Astrocyte (in vitro differentiated cells and primary cell): ENCODE data around the gene CDH23.

Experiments used
- EZH2 ChIP-seq: IDR thresholded peaks from 2 replicates; pipeline ENCODE4 v1.6.1; 2012; ENCODE audit warnings: mild to moderate bottlenecking, low read length, inconsistent platforms; ENCODE audit not compliant: insufficient read depth
- TF ChIP-seq, protein P1 (sequence below): IDR thresholded peaks from 2 replicates; pipeline ENCODE4 v1.5.1; 2011; ENCODE audit warnings: low read depth, mild to moderate bottlenecking, inconsistent platforms, low read length, moderate library complexity; ENCODE audit not compliant: insufficient read depth

DNA sequence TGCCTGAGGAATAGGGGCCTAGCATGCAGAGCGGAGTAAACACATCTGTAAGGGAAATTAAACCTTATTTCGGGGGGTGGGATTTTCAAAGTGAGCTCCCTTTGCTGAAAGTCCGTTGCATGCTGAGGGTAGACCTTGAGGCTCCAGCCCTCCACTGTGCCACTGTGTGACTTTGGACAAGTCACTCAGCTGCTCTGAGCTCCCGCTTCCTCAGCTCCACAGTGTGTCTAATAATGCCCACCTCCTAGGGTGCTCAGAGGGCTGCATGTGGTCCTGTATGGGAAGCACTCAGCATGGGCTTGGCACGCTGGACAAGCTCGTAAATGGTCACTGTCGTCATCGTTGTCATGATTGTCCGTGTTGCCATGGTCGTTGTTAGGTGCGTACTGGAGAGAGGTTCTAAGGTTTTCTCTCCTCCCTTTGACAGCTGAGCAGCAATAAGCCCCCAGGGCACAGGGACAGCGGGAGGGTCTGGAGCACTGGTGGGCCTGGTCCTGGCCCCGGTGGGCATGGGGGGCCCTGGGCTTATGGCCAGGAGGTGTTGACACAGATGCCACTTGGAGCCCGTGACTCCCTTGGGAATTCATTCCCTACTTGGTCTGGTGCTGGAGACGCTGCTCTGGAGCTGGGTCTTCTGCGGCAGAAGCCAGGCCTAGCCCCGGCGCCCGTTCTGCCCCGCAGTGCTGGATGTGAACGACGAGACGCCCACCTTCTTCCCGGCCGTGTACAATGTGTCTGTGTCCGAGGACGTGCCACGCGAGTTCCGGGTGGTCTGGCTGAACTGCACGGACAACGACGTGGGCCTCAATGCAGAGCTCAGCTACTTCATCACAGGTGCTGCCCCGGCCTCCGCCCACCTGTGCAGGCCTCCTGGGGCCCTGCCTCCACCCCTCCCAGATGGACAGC is 309.7 kb downstream of the CDH23 start:
- TF ChIP-seq, protein P1, sequence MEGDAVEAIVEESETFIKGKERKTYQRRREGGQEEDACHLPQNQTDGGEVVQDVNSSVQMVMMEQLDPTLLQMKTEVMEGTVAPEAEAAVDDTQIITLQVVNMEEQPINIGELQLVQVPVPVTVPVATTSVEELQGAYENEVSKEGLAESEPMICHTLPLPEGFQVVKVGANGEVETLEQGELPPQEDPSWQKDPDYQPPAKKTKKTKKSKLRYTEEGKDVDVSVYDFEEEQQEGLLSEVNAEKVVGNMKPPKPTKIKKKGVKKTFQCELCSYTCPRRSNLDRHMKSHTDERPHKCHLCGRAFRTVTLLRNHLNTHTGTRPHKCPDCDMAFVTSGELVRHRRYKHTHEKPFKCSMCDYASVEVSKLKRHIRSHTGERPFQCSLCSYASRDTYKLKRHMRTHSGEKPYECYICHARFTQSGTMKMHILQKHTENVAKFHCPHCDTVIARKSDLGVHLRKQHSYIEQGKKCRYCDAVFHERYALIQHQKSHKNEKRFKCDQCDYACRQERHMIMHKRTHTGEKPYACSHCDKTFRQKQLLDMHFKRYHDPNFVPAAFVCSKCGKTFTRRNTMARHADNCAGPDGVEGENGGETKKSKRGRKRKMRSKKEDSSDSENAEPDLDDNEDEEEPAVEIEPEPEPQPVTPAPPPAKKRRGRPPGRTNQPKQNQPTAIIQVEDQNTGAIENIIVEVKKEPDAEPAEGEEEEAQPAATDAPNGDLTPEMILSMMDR: no peak
- no peak for TF ChIP-seq EZH2
